ENCODE measurements around the gene CDK12. TPM values are rescaled to one million over a fixed set of nuclear protein-coding genes. Genes with fewer than 3 reads are reported as not detected.
A peak's percentile ranks its signal among the peaks of the same experiment; 100 is the strongest.

The CDK12 gene
- total and polyA plus RNA-seq, 9 of the 15 experiments (the other 6 are each of a cell fraction or from before 2014, with no cell fraction given): 3.4 to 65.6 (median 36.8) TPM

GRCh38 chr17:39581759-39582085 is 120.4 kb downstream of the CDK12 start (continued):
- TF ChIP-seq E2F6 (IDR thresholded peaks at IDR 0.05; ENCODE audit: borderline replicate concordance in 1 of 2, extremely low read depth in 1 of 2, insufficient read depth in 1 of 2, insufficient read length in 1 of 2, low read depth in 1 of 2, low read length in 1 of 2, poor library complexity in 1 of 2, severe bottlenecking in 1 of 2): no peak
- TF ChIP-seq NFYB (IDR thresholded peaks at IDR 0.05; ENCODE audit: extremely low read depth, insufficient read length): no peak
- TF ChIP-seq ZEB2 (IDR thresholded peaks at IDR 0.05): no peak
- TF ChIP-seq POLR2H (tag; IDR thresholded peaks at IDR 0.05; ENCODE audit: low read depth): no peak

GRCh38 chr17:39582658-39583057 is 121.4 kb downstream of the CDK12 start:
- Histone ChIP-seq H3K9ac (ENCODE audit: insufficient read depth in 1 of 2, low read depth in 2 of 2, low read length in 2 of 2) (no peak overlapping the region), H3K9me3 (replicated peaks; ENCODE audit: control insufficient read depth, insufficient read depth, low read depth, low read length) (no peaks in the 10 kb centered on the region), H3K9me1 (ENCODE audit: control insufficient read depth, insufficient read depth, low read length) (no peaks in the 10 kb centered on the region), H2AFZ (ENCODE audit: low read depth, low read length) (no peak overlapping the region), H3K36me3 (ENCODE audit: control insufficient read depth, insufficient read depth, low read length) (no peaks in the 10 kb centered on the region), H3K4me1 (replicated peaks in 1 of 2; ENCODE audit: control insufficient read depth in 2 of 2, insufficient read depth in 2 of 2, low read length in 2 of 2) (no peaks in the 10 kb centered on the region), H3K4me3 (no peak overlapping the region), H4K20me1 (replicated peaks; ENCODE audit: control insufficient read depth, insufficient read depth, low read length) (0 out of 2 replicates have a peak, but pooled peaks cover 7% of the 10 kb centered on the region), H3K4me2 (ENCODE audit: insufficient read depth, low read length) (no peak overlapping the region), H3K27ac (ENCODE audit: extremely low read depth, low read depth, low read length) (no peak overlapping the region), H3K27me3 (ENCODE audit: control insufficient read depth in 2 of 2, insufficient read depth in 2 of 2, low read length in 2 of 2) (peaks cover 22 to 47% of the 10 kb centered on the region in 2 experiments), H3K79me2 (ENCODE audit: control insufficient read depth, insufficient read depth, low read length) (no peaks in the 10 kb centered on the region)
- CTCF ChIA-PET (ENCODE audit: low intra/inter-chr PET ratio): no interaction called here
- FAIRE-seq (no peak), DNase-seq (ENCODE audit: extremely low read depth in 1 of 4, low spot score in 3 of 4) (no peak), ATAC-seq (no peak)
- intact Hi-C loops (cut with micrococcal nuclease): no loop called here
- in situ Hi-C loops (cut with MboI): no loop called here
- TF ChIP-seq SMARCB1 (IDR thresholded peaks at IDR 0.05; ENCODE audit: insufficient read length, low read depth): no peak
- peak; percentile 51 for TF ChIP-seq RBM25 (IDR thresholded peaks at IDR 0.05; ENCODE audit: low read depth, low read length, severe bottlenecking)
- TF ChIP-seq KDM1A (IDR thresholded peaks at IDR 0.05): 0 out of 4 replicates have a peak, but pooled peaks of 1 of the 2 experiments have one; percentile 24
- POLR2A ChIA-PET: interaction anchor here (1.5 kb wide), 1 partner anchor 14 kb away, joined by 5 read pairs; no protein-coding TSS in a partner anchor
- WGBS (ENCODE audit: insufficient coverage, low coverage, missing lambda C conversion rate): 3% methylated on average over 2 of the region's 2 CpGs
- no TSS peak for BruUV-seq (replicated peaks)

Small RNA genes lying within 50 kb of the gene (small RNA-seq; reads per million reads assigned to genes)
- not detected for gene RNU6-233P

Other genes starting within 250 kb of the CDK12 start
Only the 7 nearest of the 10 such genes appear.
- gene FBXL20, start 59.9 kb upstream of the CDK12 start, total RNA-seq (2014; rRNA removed): 5.1 and 6.9 TPM in 2 replicates
- gene FBXL20, start 59.9 kb upstream of the CDK12 start, total RNA-seq (2014; rRNA removed; fragmentation: Illumina TruSeq; extraction: Trizol): 8.6 and 11.7 TPM in 2 replicates
- gene FBXL20, start 59.9 kb upstream of the CDK12 start, total RNA-seq (2015; rRNA removed; fragmentation: Illumina TruSeq; extraction: Trizol): 5.6 and 6.3 TPM in 2 replicates
- gene FBXL20, start 59.9 kb upstream of the CDK12 start, total RNA-seq (2021): 13.6 and 15.1 TPM in 2 replicates
- gene FBXL20, start 59.9 kb upstream of the CDK12 start, polyA plus RNA-seq (2011; rRNA removed): 9.4 and 10.4 TPM in 2 replicates
- gene FBXL20, start 59.9 kb upstream of the CDK12 start, polyA plus RNA-seq (2014; fragmentation: Illumina TruSeq; extraction: Trizol): 6.2 and 6.3 TPM in 2 replicates
- gene FBXL20, start 59.9 kb upstream of the CDK12 start, polyA plus RNA-seq (2014; fragmentation: Nextera tagmentation; extraction: Ambion mirVana): 1 to 10 TPM; 1.8 to 3.0 TPM
- 4.5 and 4.7 TPM in 2 replicates for gene FBXL20, start 59.9 kb upstream of the CDK12 start, polyA plus RNA-seq (2014; rRNA removed)
- 28.8 and 29.0 TPM in 2 replicates for gene MED1, start 10.2 kb upstream of the CDK12 start, total RNA-seq (2014; rRNA removed)
- gene MED1, start 10.2 kb upstream of the CDK12 start, total RNA-seq (2014; rRNA removed; fragmentation: Illumina TruSeq; extraction: Trizol): 46.7 and 52.0 TPM in 2 replicates
- 46.1 and 48.1 TPM in 2 replicates for gene MED1, start 10.2 kb upstream of the CDK12 start, total RNA-seq (2015; rRNA removed; fragmentation: Illumina TruSeq; extraction: Trizol)
- gene MED1, start 10.2 kb upstream of the CDK12 start, total RNA-seq (2021): 46.5 and 51.2 TPM in 2 replicates
- gene MED1, start 10.2 kb upstream of the CDK12 start, polyA plus RNA-seq (2011; rRNA removed): 35.7 and 55.2 TPM in 2 replicates
- gene MED1, start 10.2 kb upstream of the CDK12 start, polyA plus RNA-seq (2014; fragmentation: Illumina TruSeq; extraction: Trizol): 54.6 and 59.8 TPM in 2 replicates
- 10 to 100 TPM; 14.0 to 14.1 TPM for gene MED1, start 10.2 kb upstream of the CDK12 start, polyA plus RNA-seq (2014; fragmentation: Nextera tagmentation; extraction: Ambion mirVana)
- 32.0 and 38.8 TPM in 2 replicates for gene MED1, start 10.2 kb upstream of the CDK12 start, polyA plus RNA-seq (2014; rRNA removed)
- not detected in 2 replicates for gene NEUROD2, start 146.4 kb downstream of the CDK12 start, total RNA-seq (2014; rRNA removed)
- not detected in 2 replicates for gene NEUROD2, start 146.4 kb downstream of the CDK12 start, total RNA-seq (2014; rRNA removed; fragmentation: Illumina TruSeq; extraction: Trizol)
- not detected in 2 replicates for gene NEUROD2, start 146.4 kb downstream of the CDK12 start, total RNA-seq (2015; rRNA removed; fragmentation: Illumina TruSeq; extraction: Trizol)
- not detected in 2 replicates for gene NEUROD2, start 146.4 kb downstream of the CDK12 start, total RNA-seq (2021)
- not detected in 2 replicates for gene NEUROD2, start 146.4 kb downstream of the CDK12 start, polyA plus RNA-seq (2011; rRNA removed)
- not detected in 2 replicates for gene NEUROD2, start 146.4 kb downstream of the CDK12 start, polyA plus RNA-seq (2014; fragmentation: Illumina TruSeq; extraction: Trizol)
- not detected for gene NEUROD2, start 146.4 kb downstream of the CDK12 start, polyA plus RNA-seq (2014; fragmentation: Nextera tagmentation; extraction: Ambion mirVana)
- gene NEUROD2, start 146.4 kb downstream of the CDK12 start, polyA plus RNA-seq (2014; rRNA removed): not detected in 2 replicates
- gene PPP1R1B, start 165.5 kb downstream of the CDK12 start, total RNA-seq (2014; rRNA removed): not detected in 2 replicates
- gene PPP1R1B, start 165.5 kb downstream of the CDK12 start, total RNA-seq (2014; rRNA removed; fragmentation: Illumina TruSeq; extraction: Trizol): 0.07 TPM in 1 of 2 replicates, not detected in the other
- gene PPP1R1B, start 165.5 kb downstream of the CDK12 start, total RNA-seq (2015; rRNA removed; fragmentation: Illumina TruSeq; extraction: Trizol): not detected in 2 replicates
- 0.18 TPM in 1 of 2 replicates, not detected in the other for gene PPP1R1B, start 165.5 kb downstream of the CDK12 start, total RNA-seq (2021)
- 0.10 TPM in 1 of 2 replicates, not detected in the other for gene PPP1R1B, start 165.5 kb downstream of the CDK12 start, polyA plus RNA-seq (2011; rRNA removed)
- 0.10 TPM in 1 of 2 replicates, not detected in the other for gene PPP1R1B, start 165.5 kb downstream of the CDK12 start, polyA plus RNA-seq (2014; fragmentation: Illumina TruSeq; extraction: Trizol)
- gene PPP1R1B, start 165.5 kb downstream of the CDK12 start, polyA plus RNA-seq (2014; fragmentation: Nextera tagmentation; extraction: Ambion mirVana): under 1 TPM in 1 of 2 experiments, not detected in 1; 0.07 TPM
- gene PPP1R1B, start 165.5 kb downstream of the CDK12 start, polyA plus RNA-seq (2014; rRNA removed): not detected in 2 replicates
- 41.1 and 46.0 TPM in 2 replicates for gene STARD3, start 175.7 kb downstream of the CDK12 start, total RNA-seq (2014; rRNA removed)
- gene STARD3, start 175.7 kb downstream of the CDK12 start, total RNA-seq (2014; rRNA removed; fragmentation: Illumina TruSeq; extraction: Trizol): 18.6 and 22.0 TPM in 2 replicates
- gene STARD3, start 175.7 kb downstream of the CDK12 start, total RNA-seq (2015; rRNA removed; fragmentation: Illumina TruSeq; extraction: Trizol): 31.6 and 32.1 TPM in 2 replicates
- 60.2 and 69.3 TPM in 2 replicates for gene STARD3, start 175.7 kb downstream of the CDK12 start, total RNA-seq (2021)
- gene STARD3, start 175.7 kb downstream of the CDK12 start, polyA plus RNA-seq (2011; rRNA removed): 64.4 and 64.9 TPM in 2 replicates
- gene STARD3, start 175.7 kb downstream of the CDK12 start, polyA plus RNA-seq (2014; fragmentation: Illumina TruSeq; extraction: Trizol): 51.1 and 62.4 TPM in 2 replicates
- 1 to 10 TPM in 1 of 2 experiments, under 1 TPM in 1; 0.63 to 1.9 TPM for gene STARD3, start 175.7 kb downstream of the CDK12 start, polyA plus RNA-seq (2014; fragmentation: Nextera tagmentation; extraction: Ambion mirVana)
- gene STARD3, start 175.7 kb downstream of the CDK12 start, polyA plus RNA-seq (2014; rRNA removed): 79.9 and 87.0 TPM in 2 replicates
- 0.82 and 1.2 TPM in 2 replicates for gene TCAP, start 203.9 kb downstream of the CDK12 start, total RNA-seq (2014; rRNA removed)
- 0.29 and 0.33 TPM in 2 replicates for gene TCAP, start 203.9 kb downstream of the CDK12 start, total RNA-seq (2014; rRNA removed; fragmentation: Illumina TruSeq; extraction: Trizol)
- 0.98 and 1.4 TPM in 2 replicates for gene TCAP, start 203.9 kb downstream of the CDK12 start, total RNA-seq (2015; rRNA removed; fragmentation: Illumina TruSeq; extraction: Trizol)
- 1.1 and 1.4 TPM in 2 replicates for gene TCAP, start 203.9 kb downstream of the CDK12 start, total RNA-seq (2021)
- 0.58 and 0.67 TPM in 2 replicates for gene TCAP, start 203.9 kb downstream of the CDK12 start, polyA plus RNA-seq (2011; rRNA removed)
- gene TCAP, start 203.9 kb downstream of the CDK12 start, polyA plus RNA-seq (2014; fragmentation: Illumina TruSeq; extraction: Trizol): 0.65 and 0.73 TPM in 2 replicates
- not detected for gene TCAP, start 203.9 kb downstream of the CDK12 start, polyA plus RNA-seq (2014; fragmentation: Nextera tagmentation; extraction: Ambion mirVana)
- 0.86 and 1.4 TPM in 2 replicates for gene TCAP, start 203.9 kb downstream of the CDK12 start, polyA plus RNA-seq (2014; rRNA removed)
- 15.8 and 18.1 TPM in 2 replicates for gene PNMT, start 207.0 kb downstream of the CDK12 start, total RNA-seq (2014; rRNA removed)
- gene PNMT, start 207.0 kb downstream of the CDK12 start, total RNA-seq (2014; rRNA removed; fragmentation: Illumina TruSeq; extraction: Trizol): 2.0 and 3.0 TPM in 2 replicates
- gene PNMT, start 207.0 kb downstream of the CDK12 start, total RNA-seq (2015; rRNA removed; fragmentation: Illumina TruSeq; extraction: Trizol): 9.0 and 9.6 TPM in 2 replicates
- gene PNMT, start 207.0 kb downstream of the CDK12 start, total RNA-seq (2021): 17.2 and 17.4 TPM in 2 replicates
- 3.3 and 5.8 TPM in 2 replicates for gene PNMT, start 207.0 kb downstream of the CDK12 start, polyA plus RNA-seq (2011; rRNA removed)
- 3.1 and 9.3 TPM in 2 replicates for gene PNMT, start 207.0 kb downstream of the CDK12 start, polyA plus RNA-seq (2014; fragmentation: Illumina TruSeq; extraction: Trizol)
- 1 to 10 TPM in 1 of 2 experiments, under 1 TPM in 1; 0.55 to 1.5 TPM for gene PNMT, start 207.0 kb downstream of the CDK12 start, polyA plus RNA-seq (2014; fragmentation: Nextera tagmentation; extraction: Ambion mirVana)
- 17.8 and 20.0 TPM in 2 replicates for gene PNMT, start 207.0 kb downstream of the CDK12 start, polyA plus RNA-seq (2014; rRNA removed)

All from K562 (cell line).